Liver (tissue), 9 donors: ENCODE data around the gene KDM2A. TPM values are rescaled to one million over a fixed set of nuclear protein-coding genes. Genes with fewer than 3 reads are reported as not detected.

ENCODE experiments used
- DNase-seq: peaks from one replicate; pipeline ENCODE4 v3.0.0-alpha.2; 2017; ENCODE audit warnings: low spot score
- H3K27ac ChIP-seq, 2 donors: one replicate each; pipeline ENCODE4 v1.7.0; 2013; ENCODE audit warnings: inconsistent platforms in 2 of 2, low read length in 2 of 2, control low read depth in 1 of 2, low read depth in 1 of 2, mild to moderate bottlenecking in 1 of 2
- H3K27me3 ChIP-seq, 4 donors: one replicate each; pipeline versions ENCODE4 v1.6.1 to v1.7.0; 2013; ENCODE audit warnings: low read length in 3 of 4, inconsistent platforms in 1 of 4, mild to moderate bottlenecking in 1 of 4, moderate library complexity in 1 of 4; ENCODE audit not compliant: control insufficient read depth in 4 of 4, insufficient read depth in 4 of 4
- H3K36me3 ChIP-seq, 4 donors: one replicate each; pipeline versions ENCODE4 v1.6.1 to v1.7.0; 2013; ENCODE audit warnings: low read length in 3 of 4, mild to moderate bottlenecking in 3 of 4, low read depth in 1 of 4, moderate library complexity in 1 of 4; ENCODE audit not compliant: control insufficient read depth in 4 of 4, insufficient read depth in 3 of 4
- H3K4me1 ChIP-seq, 4 donors: one replicate each; pipeline versions ENCODE4 v1.6.1 to v1.7.0; 2013; ENCODE audit warnings: low read length in 3 of 4, mild to moderate bottlenecking in 3 of 4, moderate library complexity in 1 of 4; ENCODE audit not compliant: control insufficient read depth in 4 of 4, insufficient read depth in 4 of 4
- H3K4me3 ChIP-seq, 3 donors: one replicate each; pipeline versions ENCODE4 v1.6.1 to v1.7.0; 2013; ENCODE audit warnings: low read length in 3 of 3, control low read depth in 1 of 3, low read depth in 1 of 3, mild to moderate bottlenecking in 1 of 3
- H3K9ac ChIP-seq, 2 donors: one replicate each; pipeline ENCODE4 v1.7.0; 2013; ENCODE audit warnings: low read length in 2 of 2, mild to moderate bottlenecking in 2 of 2, moderate library complexity in 2 of 2, control low read depth in 1 of 2, low read depth in 1 of 2
- H3K9me3 ChIP-seq, 4 donors: one replicate each; pipeline versions ENCODE4 v1.6.1 to v1.7.0; 2013; ENCODE audit warnings: low read length in 3 of 4; ENCODE audit not compliant: control insufficient read depth in 4 of 4
- CTCF ChIP-seq: fragments of 150-350 bp; IDR thresholded peaks from 2 replicates; pipeline ENCODE4 v1.5.1; 2017; ENCODE audit warnings: improper control_type of control experiment, low read depth, low read length; ENCODE audit not compliant: missing input control
- EGR1 ChIP-seq, 2 donors: IDR thresholded peaks; 2 replicates each; pipeline ENCODE4 v1.6.1; 2016 to 2018; ENCODE audit warnings: antibody characterized with exemption in 2 of 2, low read depth in 2 of 2
- FOXA1 ChIP-seq: IDR thresholded peaks from 2 replicates; pipeline ENCODE4 v1.6.1; 2016; ENCODE audit warnings: antibody characterized with exemption
- FOXA2 ChIP-seq: IDR thresholded peaks from 2 replicates; pipeline ENCODE4 v1.6.1; 2016; ENCODE audit warnings: antibody characterized with exemption
- GABPA ChIP-seq, 2 donors: IDR thresholded peaks in 1 of 2; conservative IDR thresholded peaks in 1 of 2; 2 replicates each; pipeline ENCODE4 v1.6.1; 2016; ENCODE audit warnings: antibody characterized with exemption in 2 of 2, mild to moderate bottlenecking in 1 of 2, moderate library complexity in 1 of 2
- HNF4A ChIP-seq, 2 donors: conservative IDR thresholded peaks; 2 replicates each; pipeline ENCODE4 v1.6.1; 2016; ENCODE audit warnings: antibody characterized with exemption in 2 of 2, mild to moderate bottlenecking in 2 of 2
- HNF4G ChIP-seq: IDR thresholded peaks from 2 replicates; pipeline ENCODE4 v1.6.1; 2016; ENCODE audit warnings: antibody characterized with exemption
- JUND ChIP-seq, 2 donors: IDR thresholded peaks; 2 replicates each; pipeline ENCODE4 v1.6.1; 2016; ENCODE audit warnings: antibody characterized with exemption in 2 of 2
- MAX ChIP-seq: IDR thresholded peaks from 2 replicates; pipeline ENCODE4 v1.6.1; 2016; ENCODE audit warnings: antibody characterized with exemption
- NR2F2 ChIP-seq: IDR thresholded peaks from 2 replicates; pipeline ENCODE4 v1.6.1; 2016; ENCODE audit warnings: antibody characterized with exemption
- RAD21 ChIP-seq, 2 donors: IDR thresholded peaks; 2 replicates each; pipeline ENCODE4 v1.6.1; 2016; ENCODE audit warnings: antibody characterized with exemption in 2 of 2, mild to moderate bottlenecking in 2 of 2
- RXRA ChIP-seq, 2 donors: IDR thresholded peaks; 2 replicates each; pipeline ENCODE4 v1.6.1; 2017 to 2018; ENCODE audit warnings: antibody characterized with exemption in 2 of 2, mild to moderate bottlenecking in 1 of 2
- SP1 ChIP-seq: IDR thresholded peaks from 2 replicates; pipeline ENCODE4 v1.6.1; 2018; ENCODE audit warnings: antibody characterized with exemption, mild to moderate bottlenecking
- TAF1 ChIP-seq: conservative IDR thresholded peaks from 2 replicates; pipeline ENCODE4 v1.6.1; 2016; ENCODE audit warnings: antibody characterized with exemption, mild to moderate bottlenecking
- YY1 ChIP-seq: IDR thresholded peaks from 2 replicates; pipeline ENCODE4 v1.6.1; 2016; ENCODE audit warnings: antibody characterized with exemption, mild to moderate bottlenecking
- WGBS: extraction: QIAGEN DNeasy Blood & Tissue Kit; methylation state at CpG from one replicate; pipeline ENCODE4 v1.1.7; 2013; 5-methylcytosine and 5-hydroxymethylcytosine counted together
- polyA plus RNA-seq, 2 donors: library from polyadenylated mRNA; stranded (reverse) in 1 of 2; unstranded in 1 of 2; fragments of 200-250 nt in 1 of 2; fragments of >200 nt in 1 of 2; fragmentation: Nextera tagmentation in 1 of 2; extraction: Ambion mirVana in 1 of 2; gene quantifications; one replicate each; pipeline versions ENCODE4 v1.2.1 to v1.2.3, GENCODE V29; 2013 to 2015
- total RNA-seq, 2 donors: library from RNA; depleted of rRNA; stranded (reverse); fragments of >200 nt; gene quantifications; one replicate each; pipeline ENCODE4 v1.2.3, GENCODE V29; 2014
- TF ChIP-seq, protein P1 (sequence below): IDR thresholded peaks from 2 replicates; pipeline ENCODE4 v1.6.1; 2016; ENCODE audit warnings: antibody characterized with exemption
- TF ChIP-seq, protein P2 (sequence below): IDR thresholded peaks from 2 replicates; pipeline ENCODE4 v1.6.1; 2016; ENCODE audit warnings: antibody characterized with exemption
- TF ChIP-seq, protein P3 (sequence below): IDR thresholded peaks from 2 replicates; pipeline ENCODE4 v1.6.1; 2016; ENCODE audit warnings: antibody characterized with exemption, mild to moderate bottlenecking
- donor health status: healthy.
- donor health status: healthy.
- donor health status: healthy.
- donor health status: healthy.
- donor health status: healthy.

Gene KDM2A
- total and polyA plus RNA-seq, 4 donors = 8.3 to 44.9 (median 22.4) TPM

DNA sequence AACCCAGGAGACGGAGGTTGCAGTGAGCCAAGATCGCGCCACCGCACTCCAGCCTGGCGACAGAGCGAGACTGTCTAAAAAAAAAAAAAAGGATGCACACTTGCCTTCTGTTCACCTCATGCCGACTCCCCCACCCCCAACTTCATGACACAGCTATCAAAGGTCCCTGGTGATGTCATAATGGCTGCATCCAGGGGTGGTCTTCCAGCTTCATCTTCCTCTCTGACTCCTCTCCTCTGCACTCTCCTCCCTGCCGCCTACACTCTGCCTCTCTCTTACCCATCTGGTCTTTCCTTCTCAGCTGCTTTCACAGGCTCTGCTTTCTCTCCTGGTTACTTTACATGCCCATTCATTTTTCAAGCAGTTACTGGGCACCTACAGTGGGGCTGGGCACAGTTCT, 16.4 kb upstream of the KDM2A start:
- no peak for DNase-seq
- Histone ChIP-seq H3K4me1 (no peaks in the 10 kb centered on the region), H3K9me3 (no peaks in the 10 kb centered on the region), H3K27ac (no peak overlapping the region), H3K9ac (no peak overlapping the region), H3K4me3 (no peak overlapping the region), H3K27me3 (no peaks in the 10 kb centered on the region), H3K36me3 (no peaks in the 10 kb centered on the region)
- 97% methylated on average over 8 of the region's 8 CpGs for WGBS
- TF ChIP-seq FOXA2 (no peak), MAX (no peak), JUND (IDR thresholded peaks at IDR 0.05) (no peak), RAD21 (IDR thresholded peaks at IDR 0.05) (no peak), GABPA (IDR thresholded peaks at IDR 0.05 in 1 of 2, conservative IDR thresholded peaks at IDR 0.05 in 1 of 2) (no peak), HNF4A (conservative IDR thresholded peaks at IDR 0.05) (no peak), EGR1 (IDR thresholded peaks at IDR 0.05; ENCODE audit: low read depth in 2 of 2) (no peak), CTCF (no peak), SP1 (no peak), HNF4G (no peak), NR2F2 (no peak), RXRA (IDR thresholded peaks at IDR 0.05) (no peak), FOXA1 (no peak), YY1 (no peak), TAF1 (no peak)
- TF ChIP-seq, protein P1, sequence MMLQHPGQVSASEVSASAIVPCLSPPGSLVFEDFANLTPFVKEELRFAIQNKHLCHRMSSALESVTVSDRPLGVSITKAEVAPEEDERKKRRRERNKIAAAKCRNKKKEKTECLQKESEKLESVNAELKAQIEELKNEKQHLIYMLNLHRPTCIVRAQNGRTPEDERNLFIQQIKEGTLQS = no peak
- TF ChIP-seq, protein P2, sequence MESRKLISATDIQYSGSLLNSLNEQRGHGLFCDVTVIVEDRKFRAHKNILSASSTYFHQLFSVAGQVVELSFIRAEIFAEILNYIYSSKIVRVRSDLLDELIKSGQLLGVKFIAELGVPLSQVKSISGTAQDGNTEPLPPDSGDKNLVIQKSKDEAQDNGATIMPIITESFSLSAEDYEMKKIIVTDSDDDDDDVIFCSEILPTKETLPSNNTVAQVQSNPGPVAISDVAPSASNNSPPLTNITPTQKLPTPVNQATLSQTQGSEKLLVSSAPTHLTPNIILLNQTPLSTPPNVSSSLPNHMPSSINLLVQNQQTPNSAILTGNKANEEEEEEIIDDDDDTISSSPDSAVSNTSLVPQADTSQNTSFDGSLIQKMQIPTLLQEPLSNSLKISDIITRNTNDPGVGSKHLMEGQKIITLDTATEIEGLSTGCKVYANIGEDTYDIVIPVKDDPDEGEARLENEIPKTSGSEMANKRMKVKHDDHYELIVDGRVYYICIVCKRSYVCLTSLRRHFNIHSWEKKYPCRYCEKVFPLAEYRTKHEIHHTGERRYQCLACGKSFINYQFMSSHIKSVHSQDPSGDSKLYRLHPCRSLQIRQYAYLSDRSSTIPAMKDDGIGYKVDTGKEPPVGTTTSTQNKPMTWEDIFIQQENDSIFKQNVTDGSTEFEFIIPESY = no peak
- TF ChIP-seq, protein P3, sequence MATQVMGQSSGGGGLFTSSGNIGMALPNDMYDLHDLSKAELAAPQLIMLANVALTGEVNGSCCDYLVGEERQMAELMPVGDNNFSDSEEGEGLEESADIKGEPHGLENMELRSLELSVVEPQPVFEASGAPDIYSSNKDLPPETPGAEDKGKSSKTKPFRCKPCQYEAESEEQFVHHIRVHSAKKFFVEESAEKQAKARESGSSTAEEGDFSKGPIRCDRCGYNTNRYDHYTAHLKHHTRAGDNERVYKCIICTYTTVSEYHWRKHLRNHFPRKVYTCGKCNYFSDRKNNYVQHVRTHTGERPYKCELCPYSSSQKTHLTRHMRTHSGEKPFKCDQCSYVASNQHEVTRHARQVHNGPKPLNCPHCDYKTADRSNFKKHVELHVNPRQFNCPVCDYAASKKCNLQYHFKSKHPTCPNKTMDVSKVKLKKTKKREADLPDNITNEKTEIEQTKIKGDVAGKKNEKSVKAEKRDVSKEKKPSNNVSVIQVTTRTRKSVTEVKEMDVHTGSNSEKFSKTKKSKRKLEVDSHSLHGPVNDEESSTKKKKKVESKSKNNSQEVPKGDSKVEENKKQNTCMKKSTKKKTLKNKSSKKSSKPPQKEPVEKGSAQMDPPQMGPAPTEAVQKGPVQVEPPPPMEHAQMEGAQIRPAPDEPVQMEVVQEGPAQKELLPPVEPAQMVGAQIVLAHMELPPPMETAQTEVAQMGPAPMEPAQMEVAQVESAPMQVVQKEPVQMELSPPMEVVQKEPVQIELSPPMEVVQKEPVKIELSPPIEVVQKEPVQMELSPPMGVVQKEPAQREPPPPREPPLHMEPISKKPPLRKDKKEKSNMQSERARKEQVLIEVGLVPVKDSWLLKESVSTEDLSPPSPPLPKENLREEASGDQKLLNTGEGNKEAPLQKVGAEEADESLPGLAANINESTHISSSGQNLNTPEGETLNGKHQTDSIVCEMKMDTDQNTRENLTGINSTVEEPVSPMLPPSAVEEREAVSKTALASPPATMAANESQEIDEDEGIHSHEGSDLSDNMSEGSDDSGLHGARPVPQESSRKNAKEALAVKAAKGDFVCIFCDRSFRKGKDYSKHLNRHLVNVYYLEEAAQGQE = no peak
